B cell (primary cell): ENCODE results near the gene ISLR2. TPM values are rescaled to one million over a fixed set of nuclear protein-coding genes. Genes with fewer than 3 reads are reported as not detected.

Experiments used
- ATAC-seq: fragments of 200-7000 bp; cut with Tn5 transposase; one replicate; pipeline ENCODE4 v1.10.0; 2021; ENCODE audit warnings: low read depth, mild to moderate bottlenecking, moderate number of reproducible peaks, moderate library complexity
- CTCF ChIA-PET: fragments of 350-600 bp; sonication (Branson Sonifier 250); formaldehyde crosslinking; loops from one replicate; lab custom pipeline; 2021; ENCODE audit warnings: antibody characterized with exemption, inconsistent platforms; lab: Charles Lee
- POLR2A ChIA-PET: fragments of 350-600 bp; sonication (Branson Sonifier 250); formaldehyde crosslinking; loops from one replicate; lab custom pipeline; 2021; ENCODE audit warnings: antibody characterized with exemption; lab: Charles Lee
- DNase-seq: peaks from one replicate; pipeline ENCODE4 v3.0.0; 2013
- H2AFZ ChIP-seq: 2 replicates; pipeline ENCODE4 v1.6.1; 2012; ENCODE audit warnings: mild to moderate bottlenecking, low read depth, low read length; ENCODE audit not compliant: insufficient read depth, poor library complexity, severe bottlenecking
- H3K27ac ChIP-seq, 2 donors: 1 replicate in 1 of 2; 2 replicates in 1 of 2; pipeline ENCODE4 v1.5.1; 2012 to 2013; ENCODE audit warnings: low read length in 2 of 2, mild to moderate bottlenecking in 2 of 2, moderate library complexity in 1 of 2
- H3K27me3 ChIP-seq, 4 experiments: fragments of 200-600 bp in 1 of 4; sonication (generic) in 1 of 4; replicated peaks in 1 of 4; 1 replicate in 2 of 4; 2 replicates in 2 of 4; pipeline versions ENCODE4 v1.6.1 to v1.7.0; 2013 to 2016; ENCODE audit warnings: low read length in 3 of 4, mild to moderate bottlenecking in 2 of 4, mixed read lengths in 1 of 4, moderate library complexity in 1 of 4; ENCODE audit not compliant: insufficient read depth in 4 of 4, control insufficient read depth in 3 of 4; ENCODE audit errors: control extremely low read depth in 1 of 4
- H3K36me3 ChIP-seq, 2 experiments: replicated peaks in 1 of 2; 1 replicate in 1 of 2; 2 replicates in 1 of 2; pipeline versions ENCODE4 v1.6.1 to v1.7.1; 2013; ENCODE audit warnings: low read length in 1 of 2; ENCODE audit not compliant: insufficient read depth in 2 of 2, control insufficient read depth in 1 of 2; ENCODE audit errors: control extremely low read depth in 1 of 2, extremely low read depth in 1 of 2
- H3K4me1 ChIP-seq, 2 donors: fragments of 200-600 bp in 1 of 2; sonication (generic) in 1 of 2; 1 replicate in 1 of 2; 2 replicates in 1 of 2; pipeline versions ENCODE4 v1.5.1 to v1.6.1; 2013 to 2017; ENCODE audit warnings: low read length in 2 of 2; ENCODE audit not compliant: control insufficient read depth in 2 of 2, insufficient read depth in 2 of 2
- H3K4me2 ChIP-seq: replicated peaks from 2 replicates; pipeline ENCODE3; 2012; ENCODE audit warnings: mild to moderate bottlenecking, low read depth, low read length; ENCODE audit not compliant: poor library complexity, severe bottlenecking
- H3K4me3 ChIP-seq, 5 experiments: fragments of 200-600 bp in 1 of 5; sonication (generic) in 1 of 5; 1 replicate in 3 of 5; 2 replicates in 2 of 5; pipeline versions ENCODE4 v1.5.1 to v1.7.0; 2011 to 2016; ENCODE audit warnings: low read length in 4 of 5, mild to moderate bottlenecking in 4 of 5, low read depth in 2 of 5, control low read depth in 1 of 5, moderate library complexity in 1 of 5; ENCODE audit not compliant: insufficient read depth in 1 of 5; ENCODE audit errors: control extremely low read depth in 1 of 5, extremely low read depth in 1 of 5
- H3K79me2 ChIP-seq: fragments of 200-600 bp; sonication (generic); one replicate; pipeline ENCODE4 v1.6.0; 2016; ENCODE audit warnings: low read length; ENCODE audit not compliant: control insufficient read depth, insufficient read depth
- H3K9ac ChIP-seq: fragments of 200-600 bp; sonication (generic); 2 replicates; pipeline ENCODE4 v1.6.1; 2017; ENCODE audit warnings: mild to moderate bottlenecking, low read length, moderate library complexity
- H3K9me3 ChIP-seq, 3 donors: one replicate each; pipeline versions ENCODE4 v1.6.1 to v1.7.1; 2013; ENCODE audit warnings: low read length in 2 of 3; ENCODE audit not compliant: control insufficient read depth in 2 of 3, insufficient read depth in 1 of 3; ENCODE audit errors: control extremely low read depth in 1 of 3
- H4K20me1 ChIP-seq: 2 replicates; pipeline ENCODE4 v1.6.0; 2012; ENCODE audit warnings: mild to moderate bottlenecking, low read length; ENCODE audit not compliant: insufficient read depth, control insufficient read depth, poor library complexity, severe bottlenecking
- H3K27ac Mint-ChIP-seq: one replicate; pipeline ENCODE4 v1.8.0; 2021; ENCODE audit warnings: mixed read lengths
- H3K27me3 Mint-ChIP-seq: one replicate; pipeline ENCODE4 v1.8.0; 2021; ENCODE audit warnings: mixed read lengths
- H3K4me1 Mint-ChIP-seq: one replicate; pipeline ENCODE4 v1.8.0; 2021; ENCODE audit warnings: mixed read lengths
- H3K4me3 Mint-ChIP-seq: one replicate; pipeline ENCODE4 v1.8.0; 2021; ENCODE audit warnings: mixed read lengths
- H3K9me3 Mint-ChIP-seq: one replicate; pipeline ENCODE4 v1.8.0; 2022; ENCODE audit warnings: mixed read lengths; ENCODE audit not compliant: insufficient read depth
- EZH2 ChIP-seq: IDR thresholded peaks from 2 replicates; pipeline ENCODE4 v1.6.1; 2012; ENCODE audit warnings: borderline replicate concordance, low read depth, mild to moderate bottlenecking, moderate library complexity, low read length; ENCODE audit not compliant: insufficient read depth, poor library complexity, severe bottlenecking
- WGBS: methylation state at CpG from one replicate; pipeline ENCODE4 v1.1.5; 2013; ENCODE audit warnings: missing lambda C conversion rate; ENCODE audit not compliant: insufficient coverage; 5-methylcytosine and 5-hydroxymethylcytosine counted together
- intact Hi-C: fragments of 100-400 bp; cut with micrococcal nuclease; formaldehyde crosslinking; loops from one replicate; pipeline ENCODE4 v1.10.0; 2022
- polyA plus RNA-seq: library from polyadenylated mRNA; depleted of rRNA; stranded (reverse); fragments of >200 nt; gene quantifications from 2 replicates; pipeline ENCODE4 v1.2.3, GENCODE V29; 2012
- total RNA-seq, 2 donors: library from RNA; stranded (reverse); fragments of 120-200 nt in 1 of 2; gene quantifications; 1 replicate in 1 of 2; 2 replicates in 1 of 2; pipeline versions ENCODE4 v1.2.3 to v1.2.4, GENCODE V29; 2013 to 2022
- TF ChIP-seq, protein P1 (sequence below): fragments of 200-600 bp; IDR thresholded peaks from one replicate; pipeline ENCODE4 v1.8.0; 2022; ENCODE audit warnings: antibody characterized with exemption, mild to moderate bottlenecking

The ISLR2 gene
- total and polyA plus RNA-seq, 2 donors (not counting 1 experiment from before 2014, with no cell fraction given), result not detected

- H3K4me3 ChIP-seq, result no peak overlapping the region
- H3K79me2 ChIP-seq, result no peaks in the 10 kb centered on the region
- ATAC-seq (no peak), DNase-seq (no peak)
- no peak overlapping the region for H3K4me2 ChIP-seq
- H3K9ac ChIP-seq, result no peak overlapping the region
- no peaks in the 10 kb centered on the region for H3K9me3 Mint-ChIP-seq
- H3K27ac ChIP-seq, result no peak overlapping the region
- TF ChIP-seq, protein P1, sequence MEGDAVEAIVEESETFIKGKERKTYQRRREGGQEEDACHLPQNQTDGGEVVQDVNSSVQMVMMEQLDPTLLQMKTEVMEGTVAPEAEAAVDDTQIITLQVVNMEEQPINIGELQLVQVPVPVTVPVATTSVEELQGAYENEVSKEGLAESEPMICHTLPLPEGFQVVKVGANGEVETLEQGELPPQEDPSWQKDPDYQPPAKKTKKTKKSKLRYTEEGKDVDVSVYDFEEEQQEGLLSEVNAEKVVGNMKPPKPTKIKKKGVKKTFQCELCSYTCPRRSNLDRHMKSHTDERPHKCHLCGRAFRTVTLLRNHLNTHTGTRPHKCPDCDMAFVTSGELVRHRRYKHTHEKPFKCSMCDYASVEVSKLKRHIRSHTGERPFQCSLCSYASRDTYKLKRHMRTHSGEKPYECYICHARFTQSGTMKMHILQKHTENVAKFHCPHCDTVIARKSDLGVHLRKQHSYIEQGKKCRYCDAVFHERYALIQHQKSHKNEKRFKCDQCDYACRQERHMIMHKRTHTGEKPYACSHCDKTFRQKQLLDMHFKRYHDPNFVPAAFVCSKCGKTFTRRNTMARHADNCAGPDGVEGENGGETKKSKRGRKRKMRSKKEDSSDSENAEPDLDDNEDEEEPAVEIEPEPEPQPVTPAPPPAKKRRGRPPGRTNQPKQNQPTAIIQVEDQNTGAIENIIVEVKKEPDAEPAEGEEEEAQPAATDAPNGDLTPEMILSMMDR, result no peak
- TF ChIP-seq EZH2, result no peak
- ChIA-PET POLR2A (no interaction called here), CTCF (no interaction called here)
- H3K4me1 Mint-ChIP-seq, result no peaks in the 10 kb centered on the region
- H4K20me1 ChIP-seq, result no peaks in the 10 kb centered on the region
- peaks cover 8% of the 10 kb centered on the region for H3K27me3 Mint-ChIP-seq
- H2AFZ ChIP-seq, result no peak overlapping the region
- H3K27ac Mint-ChIP-seq, result no peak overlapping the region
- H3K4me1 ChIP-seq, result no peaks in the 10 kb centered on the region
- intact Hi-C loops, result no loop called here
- H3K9me3 ChIP-seq, result peaks cover 0 to 3% (median 0%) of the 10 kb centered on the region in 3 donors
- H3K4me3 Mint-ChIP-seq, result no peak overlapping the region
- H3K27me3 ChIP-seq, result no peaks in the 10 kb centered on the region
- WGBS, result 86% methylated on average over 6 of the region's 7 CpGs
- no peaks in the 10 kb centered on the region for H3K36me3 ChIP-seq
These were observed 40.6 kb downstream of the ISLR2 start for GRCh38 chr15:74170875-74171578.

GRCh38 chr15:74171965-74172541 lies 41.7 kb downstream of the ISLR2 start:
- DNase-seq, result no peak
- Histone ChIP-seq H2AFZ (no peak overlapping the region), H3K27ac (no peak overlapping the region), H3K9ac (no peak overlapping the region), H3K4me2 (no peak overlapping the region), H3K4me3 (no peak overlapping the region), H3K9me3 (peaks cover 0 to 3% (median 0%) of the 10 kb centered on the region in 3 donors), H3K27me3 (no peaks in the 10 kb centered on the region), H3K36me3 (no peaks in the 10 kb centered on the region), H3K79me2 (no peaks in the 10 kb centered on the region), H3K4me1 (no peaks in the 10 kb centered on the region), H4K20me1 (no peaks in the 10 kb centered on the region)
- ChIA-PET CTCF (no interaction called here), POLR2A (no interaction called here)
- TF ChIP-seq EZH2, result no peak
- TF ChIP-seq, protein P1, result no peak
- H3K27me3 Mint-ChIP-seq, result peaks cover 8% of the 10 kb centered on the region
- no peak overlapping the region for H3K27ac Mint-ChIP-seq
- no peaks in the 10 kb centered on the region for H3K4me1 Mint-ChIP-seq
- H3K9me3 Mint-ChIP-seq, result no peaks in the 10 kb centered on the region
- intact Hi-C loops, result no loop called here
- no peak overlapping the region for H3K4me3 Mint-ChIP-seq
- WGBS, result 100% methylated on average over 1 of the region's 1 CpG
- ATAC-seq, result no peak
